Neural cell (in vitro differentiated cells): Measurements from ENCODE around the gene SND1. TPM values are rescaled to one million over a fixed set of nuclear protein-coding genes. Genes with fewer than 3 reads are reported as not detected.

Source experiments
- H2AFZ ChIP-seq: fragments of 200-600, 300-800 bp; sonication (generic), shearing (Covaris generic); 2 replicates; pipeline ENCODE4 v1.6.0; 2014; ENCODE audit warnings: low read depth, mild to moderate bottlenecking, antibody characterized with exemption, low read length, moderate library complexity
- H3F3A ChIP-seq: fragments of 200-600 bp; shearing (Covaris generic); 2 replicates; pipeline ENCODE4 v1.6.1; 2016; ENCODE audit warnings: mild to moderate bottlenecking, moderate library complexity, mixed read lengths, antibody characterized with exemption, low read length; ENCODE audit not compliant: insufficient read depth, poor library complexity, severe bottlenecking
- H3K27ac ChIP-seq: fragments of 200-600, 300-800 bp; sonication (generic), shearing (Covaris generic); 2 replicates; pipeline ENCODE4 v1.5.1; 2014; ENCODE audit warnings: mild to moderate bottlenecking, low read length, moderate library complexity
- H3K27me3 ChIP-seq: fragments of 300-800, 200-600 bp; sonication (generic), shearing (Covaris generic); 2 replicates; pipeline ENCODE4 v1.6.0; 2014; ENCODE audit warnings: mild to moderate bottlenecking, low read depth, low read length, moderate library complexity; ENCODE audit not compliant: insufficient read depth
- H3K36me3 ChIP-seq: fragments of 300-800, 200-600 bp; sonication (generic), shearing (Covaris generic); 2 replicates; pipeline ENCODE4 v1.5.1; 2014; ENCODE audit warnings: mild to moderate bottlenecking, antibody characterized with exemption, low read length, moderate library complexity; ENCODE audit not compliant: insufficient read depth
- H3K4me2 ChIP-seq: fragments of 300-800, 200-600 bp; sonication (generic), shearing (Covaris generic); 2 replicates; pipeline ENCODE4 v1.6.0; 2014; ENCODE audit warnings: mild to moderate bottlenecking, low read length
- H3K4me3 ChIP-seq: fragments of 300-800, 200-600 bp; sonication (generic), shearing (Covaris generic); 2 replicates; pipeline ENCODE4 v1.5.1; 2014; ENCODE audit warnings: mild to moderate bottlenecking, low read length, moderate library complexity
- H3K79me2 ChIP-seq: fragments of 200-600 bp; shearing (Covaris generic); replicated peaks from 2 replicates; pipeline ENCODE4 v1.6.0; 2014; ENCODE audit warnings: mild to moderate bottlenecking, low read length, moderate library complexity; ENCODE audit not compliant: insufficient read depth
- H3K9ac ChIP-seq: fragments of 300-800, 200-600 bp; sonication (generic), shearing (Covaris generic); 2 replicates; pipeline ENCODE4 v1.6.1; 2016; ENCODE audit warnings: mild to moderate bottlenecking, low read length, mixed read lengths
- H3K9me2 ChIP-seq: fragments of 200-600 bp; shearing (Covaris generic); 2 replicates; pipeline ENCODE4 v1.6.1; 2016; ENCODE audit warnings: mild to moderate bottlenecking, low read length, mixed read lengths; ENCODE audit not compliant: insufficient read depth
- H3K9me3 ChIP-seq: fragments of 200-600, 300-800 bp; sonication (generic), shearing (Covaris generic); 2 replicates; pipeline ENCODE4 v1.6.1; 2016; ENCODE audit warnings: mild to moderate bottlenecking, mixed run types, low read length, moderate library complexity, mixed read lengths
- H4K20me1 ChIP-seq: fragments of 200-600 bp; shearing (Covaris generic); 2 replicates; pipeline ENCODE4 v1.6.1; 2016; ENCODE audit warnings: mild to moderate bottlenecking, mixed run types; ENCODE audit not compliant: insufficient read depth
- CTCF ChIP-seq: fragments of 450-650 bp; IDR thresholded peaks from 2 replicates; pipeline ENCODE4 v1.5.1; 2014; ENCODE audit warnings: antibody characterized with exemption, mild to moderate bottlenecking, moderate library complexity; ENCODE audit not compliant: poor library complexity, severe bottlenecking
- EP300 ChIP-seq: fragments of 450-650 bp; conservative IDR thresholded peaks from 2 replicates; pipeline ENCODE4 v1.6.1; 2014; ENCODE audit warnings: antibody characterized with exemption, mild to moderate bottlenecking, moderate library complexity; ENCODE audit not compliant: poor library complexity, severe bottlenecking
- EZH2 ChIP-seq: fragments of 200-600, 300-800 bp; shearing (Covaris generic), sonication (generic); IDR thresholded peaks from 2 replicates; pipeline ENCODE4 v1.6.1; 2014; ENCODE audit warnings: antibody characterized with exemption, low read length, borderline replicate concordance, mild to moderate bottlenecking; ENCODE audit not compliant: insufficient read depth, poor library complexity, severe bottlenecking
- MXI1 ChIP-seq: fragments of 450-650 bp; conservative IDR thresholded peaks from 2 replicates; pipeline ENCODE4 v1.6.1; 2014; ENCODE audit warnings: antibody characterized with exemption, mild to moderate bottlenecking; ENCODE audit not compliant: poor library complexity, severe bottlenecking
- POLR2AphosphoS5 ChIP-seq: IDR thresholded peaks from 2 replicates; pipeline ENCODE4 v1.6.1; 2012
- RAD21 ChIP-seq: fragments of 450-650 bp; conservative IDR thresholded peaks from 2 replicates; pipeline ENCODE4 v1.6.1; 2014; ENCODE audit warnings: antibody characterized with exemption, mild to moderate bottlenecking, moderate library complexity
- REST ChIP-seq: IDR thresholded peaks from 2 replicates; pipeline ENCODE4 v1.6.1; 2012; ENCODE audit warnings: borderline replicate concordance
- SMC3 ChIP-seq: fragments of 450-650 bp; conservative IDR thresholded peaks from 2 replicates; pipeline ENCODE4 v1.6.1; 2014; ENCODE audit warnings: antibody characterized with exemption, mild to moderate bottlenecking, moderate library complexity; ENCODE audit not compliant: poor library complexity
- TAF1 ChIP-seq: IDR thresholded peaks from 2 replicates; pipeline ENCODE4 v1.6.1; 2012; ENCODE audit warnings: low read depth
- polyA plus RNA-seq: library from polyadenylated mRNA; depleted of rRNA; stranded (reverse); fragments of >200 nt; gene quantifications from 2 replicates; pipeline ENCODE4 v1.2.3, GENCODE V29; 2014

The SND1 gene
- polyA plus RNA-seq, 1 donor from 2014 or later, result 37.4 TPM

GRCh38 chr7:128080169-128080568, 428.2 kb downstream of the SND1 start:
- no peaks in the 10 kb centered on the region for H3K36me3 ChIP-seq
- H3K4me2 ChIP-seq, result no peak overlapping the region
- no peaks in the 10 kb centered on the region for H3F3A ChIP-seq
- H2AFZ ChIP-seq, result no peak overlapping the region
- no peaks in the 10 kb centered on the region for H3K9me3 ChIP-seq
- no peak overlapping the region for H3K27ac ChIP-seq
- H3K4me3 ChIP-seq, result no peak overlapping the region
- H3K27me3 ChIP-seq, result no peaks in the 10 kb centered on the region
- H3K79me2 ChIP-seq, result no peaks in the 10 kb centered on the region
- no peak overlapping the region for H3K9ac ChIP-seq
- no peaks in the 10 kb centered on the region for H3K9me2 ChIP-seq
- H4K20me1 ChIP-seq, result no peaks in the 10 kb centered on the region
- TF ChIP-seq POLR2AphosphoS5, result no peak
- no peak for TF ChIP-seq MXI1
- TF ChIP-seq CTCF, result no peak
- no peak for TF ChIP-seq SMC3
- TF ChIP-seq EP300, result no peak
- no peak for TF ChIP-seq REST
- no peak for TF ChIP-seq RAD21
- TF ChIP-seq EZH2, result no peak
- TF ChIP-seq TAF1, result no peak

GRCh38 chr7:128081351-128081750, 429.4 kb downstream of the SND1 start:
- Histone ChIP-seq H3K4me2 (no peak overlapping the region), H3K27me3 (no peaks in the 10 kb centered on the region), H3K36me3 (no peaks in the 10 kb centered on the region), H3K27ac (no peak overlapping the region), H3K9me2 (no peaks in the 10 kb centered on the region), H2AFZ (no peak overlapping the region), H4K20me1 (no peaks in the 10 kb centered on the region), H3K9me3 (no peaks in the 10 kb centered on the region), H3K4me3 (no peak overlapping the region), H3K9ac (no peak overlapping the region), H3K79me2 (no peaks in the 10 kb centered on the region), H3F3A (no peaks in the 10 kb centered on the region)
- TF ChIP-seq MXI1, result no peak
- TF ChIP-seq RAD21, result no peak
- no peak for TF ChIP-seq TAF1
- no peak for TF ChIP-seq EP300
- TF ChIP-seq EZH2, result no peak
- TF ChIP-seq CTCF, result no peak
- TF ChIP-seq POLR2AphosphoS5, result no peak
- no peak for TF ChIP-seq REST
- no peak for TF ChIP-seq SMC3
